GM12875 (cell line): ENCODE data around the gene TASOR.
"Not testable (repeated sequence)": the region's sequence is repeated elsewhere in the genome, so short reads cannot be mapped to it uniquely, and the experiment has no call there.

Experiments used
- H3K4me3 ChIP-seq: one replicate; pipeline ENCODE4 v1.5.1; 2011; ENCODE audit warnings: low read depth, low read length, control low read depth
- CTCF ChIP-seq: IDR thresholded peaks from 2 replicates; pipeline ENCODE4 v1.5.1; 2011; ENCODE audit warnings: low read depth, mild to moderate bottlenecking, control low read depth, inconsistent platforms, low read length, moderate library complexity, borderline replicate concordance; ENCODE audit not compliant: insufficient read depth

Gene TASOR

GRCh38 chr3:56711344-56711743 lies 28.3 kb upstream of the TASOR start:
- no peak for TF ChIP-seq CTCF
- H3K4me3 ChIP-seq: no peak overlapping the region

DNA sequence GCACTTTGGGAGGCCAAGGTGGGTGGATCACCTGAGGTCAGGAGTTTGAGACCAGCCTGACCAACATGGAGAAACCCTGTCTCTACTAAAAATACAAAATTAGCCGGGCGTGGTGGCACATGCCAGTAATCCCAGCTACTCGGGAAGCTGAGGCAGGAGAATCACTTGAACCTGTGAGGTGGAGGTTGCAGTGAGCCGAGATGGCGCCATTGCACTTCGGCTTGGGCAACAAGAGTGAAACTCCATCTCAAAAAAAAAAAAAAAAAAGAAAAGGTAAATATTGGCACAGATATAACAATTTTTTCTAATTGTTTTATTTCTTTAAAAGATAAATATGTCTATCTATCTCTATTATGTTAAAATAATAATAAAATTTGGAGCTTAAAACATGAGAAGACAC lies 24.3 kb upstream of the TASOR start:
- not testable (repeated sequence) for H3K4me3 ChIP-seq

- no peak for TF ChIP-seq CTCF
- no peak overlapping the region for H3K4me3 ChIP-seq
These were observed 23.6 kb upstream of the TASOR start for GRCh38 chr3:56706629-56707028.

DNA sequence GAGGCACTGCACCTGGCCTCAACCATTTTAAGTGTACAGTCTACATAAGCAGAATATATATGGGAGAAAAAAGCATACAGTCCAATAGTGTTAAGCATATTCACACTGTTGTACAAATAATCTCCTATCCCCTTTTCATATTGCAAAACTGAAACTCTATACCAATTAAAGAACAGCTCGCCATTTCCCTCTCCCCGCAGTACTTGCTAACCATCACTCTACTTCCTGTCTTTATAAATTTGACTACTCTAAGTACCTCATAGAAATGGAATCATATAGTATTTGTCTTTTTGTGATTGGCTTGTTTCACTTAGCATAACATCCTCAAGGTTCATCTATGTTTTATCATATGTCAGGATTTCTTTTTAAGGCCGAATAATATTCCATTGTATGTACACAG lies 21.6 kb upstream of the TASOR start:
- H3K4me3 ChIP-seq: no peak overlapping the region
- TF ChIP-seq CTCF: no peak

DNA sequence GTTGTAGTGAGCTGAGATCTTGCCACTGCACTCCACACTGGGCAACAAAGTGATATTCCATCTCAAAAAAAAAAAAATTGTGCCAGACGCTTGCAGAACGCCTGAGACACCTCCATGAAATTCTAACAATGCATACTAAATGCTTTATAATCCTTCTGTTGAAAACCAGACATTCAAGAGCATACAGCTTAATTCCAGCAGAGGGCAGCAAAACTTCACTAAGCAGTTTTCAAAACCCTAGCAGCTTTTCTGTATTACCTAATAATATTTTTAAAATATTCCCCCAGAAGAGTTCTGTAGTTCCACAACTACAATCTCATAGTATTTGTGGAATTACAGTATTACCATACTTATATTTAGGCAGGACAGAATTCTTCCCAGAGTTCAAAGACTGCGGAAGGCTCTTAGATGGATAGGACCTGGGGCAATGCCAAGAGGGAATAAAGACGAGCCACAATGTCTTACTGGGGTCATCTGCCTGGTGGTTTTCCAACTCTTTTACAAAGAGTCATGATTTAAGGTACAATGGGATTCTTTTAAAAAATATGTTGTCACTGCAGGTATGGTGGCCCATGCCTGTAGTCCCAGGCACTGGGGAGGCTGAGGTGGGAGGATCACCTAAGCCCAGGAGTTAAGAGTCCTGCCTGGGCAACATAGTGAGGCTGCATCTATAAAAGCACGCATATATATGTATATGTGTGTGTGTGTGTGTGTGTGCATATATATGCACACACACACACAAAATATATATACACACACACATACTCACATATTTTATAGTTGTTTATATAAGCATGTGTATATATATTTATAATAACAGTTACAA lies 19.6 kb upstream of the TASOR start:
- peak; percentile 49; the same call in 1 of the 2 replicates for TF ChIP-seq CTCF
- H3K4me3 ChIP-seq: no peak overlapping the region

DNA sequence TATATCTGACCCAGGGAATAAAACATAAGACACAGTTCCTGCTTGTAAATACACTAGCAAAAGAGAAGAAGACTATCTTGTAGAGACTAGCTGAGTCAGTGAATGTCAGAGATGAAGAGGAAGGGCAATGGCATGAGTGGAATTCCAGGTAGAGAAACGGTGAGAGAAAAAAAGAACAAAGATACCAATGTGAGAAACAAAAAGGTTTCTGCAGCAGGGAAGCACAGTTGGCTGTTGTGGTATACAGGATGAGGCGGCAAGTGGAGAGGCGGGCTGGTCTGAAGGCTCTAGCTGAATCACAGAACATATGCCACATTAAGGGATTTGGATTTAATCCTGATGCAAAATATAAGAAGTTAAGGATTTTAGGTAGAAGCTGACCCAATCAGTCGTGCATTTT lies 17.1 kb upstream of the TASOR start:
- no peak overlapping the region for H3K4me3 ChIP-seq
- TF ChIP-seq CTCF: no peak

DNA sequence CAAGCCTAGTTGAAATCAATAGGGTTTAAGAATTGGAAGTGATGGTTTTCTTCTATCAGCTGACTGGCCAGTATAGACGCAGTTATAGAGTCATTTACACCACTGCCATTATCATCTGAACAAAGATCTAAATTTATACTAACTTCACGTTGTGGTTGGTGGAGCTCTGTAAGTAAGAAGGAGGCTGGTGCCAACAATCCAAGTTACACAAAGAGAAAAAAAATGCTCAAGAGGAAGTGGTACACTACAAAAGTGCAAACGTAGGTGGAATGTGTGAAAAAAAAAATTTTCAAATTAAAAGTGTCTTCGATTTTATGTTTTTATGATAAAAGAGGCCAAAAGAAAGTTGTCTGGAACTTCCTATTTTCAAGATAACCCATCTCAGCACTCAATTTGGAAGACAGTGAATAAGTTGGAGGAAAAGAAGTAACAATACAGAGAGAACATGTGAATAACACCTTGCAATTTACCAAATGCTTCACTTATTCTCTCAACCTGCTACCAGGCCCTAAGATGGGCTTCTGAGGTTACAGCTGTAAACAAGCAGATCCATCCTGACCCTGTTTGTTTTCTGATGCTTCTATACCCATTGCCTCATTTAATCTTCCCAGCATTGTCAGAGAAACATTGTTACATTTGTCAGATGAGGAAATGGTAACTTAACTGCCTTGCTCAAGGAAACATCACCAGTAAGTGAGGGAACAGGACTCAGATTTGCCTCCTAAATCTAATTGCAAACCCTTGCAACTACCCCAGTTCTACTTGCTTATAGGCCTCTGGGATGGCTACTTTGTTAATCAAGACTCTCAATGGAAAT lies 12.0 kb upstream of the TASOR start:
- H3K4me3 ChIP-seq: no peak overlapping the region
- no peak for TF ChIP-seq CTCF
